Measurements from ENCODE around the gene FIZ1.

The FIZ1 gene

GRCh38 chr19:55605637-55606470 lies 6.5 kb upstream of the FIZ1 start, which contains the start of gene ZNF865:
Gene ZNF865, plus strand, starts transcription at chr19:55605647. Its CDS starts 7,972 bp downstream, at chr19:55613619.
- peak; percentile 59 for DNase-seq (ENCODE audit: low read depth, low spot score)
- Histone ChIP-seq H3K27ac (peak within 1 kb of the TSS; percentile 98), H3K9ac (ENCODE audit: insufficient read length) (peak within 1 kb of the TSS; percentile 96), H3K4me3 (peak within 1 kb of the TSS; percentile 98), H3K9me3 (ENCODE audit: low read depth, low read length) (no peaks in the 10 kb centered on the region), H3K36me3 (ENCODE audit: insufficient read depth, low read length) (peaks cover 4% of the 10 kb centered on the region; the same call in 1 of the 2 replicates)
- TF ChIP-seq EZH2 (IDR thresholded peaks at IDR 0.05) = no peak
- no peak for TF ChIP-seq POLR2AphosphoS5 (IDR thresholded peaks at IDR 0.05; ENCODE audit: borderline replicate concordance, low read depth, low read length)
- TF ChIP-seq FOXP2 (optimal IDR thresholded peaks at IDR 0.05; ENCODE audit: control extremely low read depth, extremely low read length, insufficient read depth) = no peak

GRCh38 chr19:55605207-55605636 lies 5.9 kb upstream of the FIZ1 start:
- TF ChIP-seq EZH2 (IDR thresholded peaks at IDR 0.05) (no peak), POLR2AphosphoS5 (IDR thresholded peaks at IDR 0.05; ENCODE audit: borderline replicate concordance, low read depth, low read length) (peak; percentile 15)
- peak; percentile 96 for DNase-seq (ENCODE audit: low read depth, low spot score)
- H3K27ac ChIP-seq = peak overlapping the region; percentile 98
- peak overlapping the region; percentile 98 for H3K4me3 ChIP-seq
- no peaks in the 10 kb centered on the region for H3K9me3 ChIP-seq (ENCODE audit: low read depth, low read length)
- H3K9ac ChIP-seq (ENCODE audit: insufficient read length) = no peak overlapping the region
- H3K36me3 ChIP-seq (ENCODE audit: insufficient read depth, low read length) = peaks cover 4% of the 10 kb centered on the region; the same call in 1 of the 2 replicates

GRCh38 chr19:55603581-55604292 lies 4.4 kb upstream of the FIZ1 start:
- no peaks in the 10 kb centered on the region for H3K36me3 ChIP-seq (ENCODE audit: insufficient read depth, low read length)
- H3K27ac ChIP-seq = peak overlapping the region; percentile 98
- DNase-seq (ENCODE audit: low read depth, low spot score) = no peak
- H3K9ac ChIP-seq (ENCODE audit: insufficient read length) = no peak overlapping the region
- TF ChIP-seq FOXP2 (optimal IDR thresholded peaks at IDR 0.05; ENCODE audit: control extremely low read depth, extremely low read length, insufficient read depth) (no peak), POLR2AphosphoS5 (IDR thresholded peaks at IDR 0.05; ENCODE audit: borderline replicate concordance, low read depth, low read length) (no peak), EZH2 (IDR thresholded peaks at IDR 0.05) (no peak)
- H3K4me3 ChIP-seq = no peak overlapping the region; the same call in 1 of the 2 replicates
- H3K9me3 ChIP-seq (ENCODE audit: low read depth, low read length) = no peaks in the 10 kb centered on the region

- H3K9me3 ChIP-seq (ENCODE audit: low read depth, low read length) = no peaks in the 10 kb centered on the region
- TF ChIP-seq FOXP2 (optimal IDR thresholded peaks at IDR 0.05; ENCODE audit: control extremely low read depth, extremely low read length, insufficient read depth) (no peak), EZH2 (IDR thresholded peaks at IDR 0.05) (no peak), POLR2AphosphoS5 (IDR thresholded peaks at IDR 0.05; ENCODE audit: borderline replicate concordance, low read depth, low read length) (no peak)
- no peaks in the 10 kb centered on the region for H3K36me3 ChIP-seq (ENCODE audit: insufficient read depth, low read length)
- H3K9ac ChIP-seq (ENCODE audit: insufficient read length) = no peak overlapping the region
- DNase-seq (ENCODE audit: low read depth, low spot score) = no peak
- peak overlapping the region; percentile 98; the same call in 1 of the 2 replicates for H3K27ac ChIP-seq
- no peak overlapping the region for H3K4me3 ChIP-seq
Measured at GRCh38 chr19:55603115-55603514, 3.8 kb upstream of the FIZ1 start.

GRCh38 chr19:55602104-55603001 lies 3.0 kb upstream of the FIZ1 start:
- H3K4me3 ChIP-seq = no peak overlapping the region
- no peaks in the 10 kb centered on the region for H3K9me3 ChIP-seq (ENCODE audit: low read depth, low read length)
- no peak overlapping the region for H3K27ac ChIP-seq
- no peak overlapping the region for H3K9ac ChIP-seq (ENCODE audit: insufficient read length)
- H3K36me3 ChIP-seq (ENCODE audit: insufficient read depth, low read length) = peaks cover 2% of the 10 kb centered on the region; the same call in 1 of the 2 replicates
- TF ChIP-seq POLR2AphosphoS5 (IDR thresholded peaks at IDR 0.05; ENCODE audit: borderline replicate concordance, low read depth, low read length) (no peak), FOXP2 (optimal IDR thresholded peaks at IDR 0.05; ENCODE audit: control extremely low read depth, extremely low read length, insufficient read depth) (no peak), EZH2 (IDR thresholded peaks at IDR 0.05) (no peak)
- DNase-seq (ENCODE audit: low read depth, low spot score) = no peak

- H3K36me3 ChIP-seq (ENCODE audit: insufficient read depth, low read length) = peaks cover 12% of the 10 kb centered on the region
- peak overlapping the region; percentile 79 for H3K9ac ChIP-seq (ENCODE audit: insufficient read length)
- peak overlapping the region; percentile 99 for H3K27ac ChIP-seq
- DNase-seq (ENCODE audit: low read depth, low spot score) = no peak
- H3K4me3 ChIP-seq = peak overlapping the region; percentile 100
- TF ChIP-seq FOXP2 (optimal IDR thresholded peaks at IDR 0.05; ENCODE audit: control extremely low read depth, extremely low read length, insufficient read depth) (no peak), EZH2 (IDR thresholded peaks at IDR 0.05) (no peak), POLR2AphosphoS5 (IDR thresholded peaks at IDR 0.05; ENCODE audit: borderline replicate concordance, low read depth, low read length) (no peak)
- no peaks in the 10 kb centered on the region for H3K9me3 ChIP-seq (ENCODE audit: low read depth, low read length)
Measured at GRCh38 chr19:55601084-55601483, 1.8 kb upstream of the FIZ1 start.

- Histone ChIP-seq H3K9me3 (ENCODE audit: low read depth, low read length) (no peaks in the 10 kb centered on the region), H3K27ac (peak overlapping the region; percentile 99), H3K4me3 (peak overlapping the region; percentile 100), H3K36me3 (ENCODE audit: insufficient read depth, low read length) (peaks cover 17% of the 10 kb centered on the region), H3K9ac (ENCODE audit: insufficient read length) (peak overlapping the region; percentile 79)
- DNase-seq (ENCODE audit: low read depth, low spot score) = no peak
- no peak for TF ChIP-seq EZH2 (IDR thresholded peaks at IDR 0.05)
- TF ChIP-seq POLR2AphosphoS5 (IDR thresholded peaks at IDR 0.05; ENCODE audit: borderline replicate concordance, low read depth, low read length) = peak; percentile 55; the same call in 1 of the 2 replicates
Measured at GRCh38 chr19:55600662-55601028, 1.3 kb upstream of the FIZ1 start.

All from SK-N-MC (cell line).